ENCODE measurements around the gene SYPL1. TPM values are rescaled to one million over a fixed set of nuclear protein-coding genes. Genes with fewer than 3 reads are reported as not detected.

The SYPL1 gene
- total RNA-seq, 2 donors from 2014 or later, result 68.5 to 89.1 TPM

DNA sequence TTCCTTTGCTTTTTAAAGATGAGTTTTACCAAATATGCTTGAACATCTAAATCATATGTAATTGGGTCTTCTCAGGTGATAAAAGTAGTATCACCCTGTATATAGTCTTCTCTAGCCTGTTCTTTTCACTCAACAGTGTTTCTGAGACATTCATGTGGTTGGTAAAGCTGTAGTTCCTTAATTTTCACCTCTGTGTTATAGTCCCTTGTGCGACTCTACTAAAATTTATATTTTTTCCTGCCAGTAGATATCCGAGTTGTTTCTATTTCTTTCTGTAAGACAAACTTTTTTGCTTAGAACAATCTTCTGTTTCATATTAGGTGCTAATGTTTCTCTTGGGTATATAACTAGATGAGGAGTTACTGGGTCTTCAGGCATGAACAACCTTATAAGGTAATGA, 35.6 kb downstream of the SYPL1 start:
- Histone ChIP-seq H3K27me3 (no peaks in the 10 kb centered on the region), H3K9me3 (no peaks in the 10 kb centered on the region), H3K27ac (no peak overlapping the region), H3K4me1 (peaks cover 0 to 53% of the 10 kb centered on the region in 2 donors), H3K4me3 (no peak overlapping the region), H3K36me3 (no peaks in the 10 kb centered on the region)
- TF ChIP-seq, protein P1, sequence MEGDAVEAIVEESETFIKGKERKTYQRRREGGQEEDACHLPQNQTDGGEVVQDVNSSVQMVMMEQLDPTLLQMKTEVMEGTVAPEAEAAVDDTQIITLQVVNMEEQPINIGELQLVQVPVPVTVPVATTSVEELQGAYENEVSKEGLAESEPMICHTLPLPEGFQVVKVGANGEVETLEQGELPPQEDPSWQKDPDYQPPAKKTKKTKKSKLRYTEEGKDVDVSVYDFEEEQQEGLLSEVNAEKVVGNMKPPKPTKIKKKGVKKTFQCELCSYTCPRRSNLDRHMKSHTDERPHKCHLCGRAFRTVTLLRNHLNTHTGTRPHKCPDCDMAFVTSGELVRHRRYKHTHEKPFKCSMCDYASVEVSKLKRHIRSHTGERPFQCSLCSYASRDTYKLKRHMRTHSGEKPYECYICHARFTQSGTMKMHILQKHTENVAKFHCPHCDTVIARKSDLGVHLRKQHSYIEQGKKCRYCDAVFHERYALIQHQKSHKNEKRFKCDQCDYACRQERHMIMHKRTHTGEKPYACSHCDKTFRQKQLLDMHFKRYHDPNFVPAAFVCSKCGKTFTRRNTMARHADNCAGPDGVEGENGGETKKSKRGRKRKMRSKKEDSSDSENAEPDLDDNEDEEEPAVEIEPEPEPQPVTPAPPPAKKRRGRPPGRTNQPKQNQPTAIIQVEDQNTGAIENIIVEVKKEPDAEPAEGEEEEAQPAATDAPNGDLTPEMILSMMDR (IDR thresholded peaks at IDR 0.05), result no peak
- no peak for DNase-seq (ENCODE audit: low spot score)

DNA sequence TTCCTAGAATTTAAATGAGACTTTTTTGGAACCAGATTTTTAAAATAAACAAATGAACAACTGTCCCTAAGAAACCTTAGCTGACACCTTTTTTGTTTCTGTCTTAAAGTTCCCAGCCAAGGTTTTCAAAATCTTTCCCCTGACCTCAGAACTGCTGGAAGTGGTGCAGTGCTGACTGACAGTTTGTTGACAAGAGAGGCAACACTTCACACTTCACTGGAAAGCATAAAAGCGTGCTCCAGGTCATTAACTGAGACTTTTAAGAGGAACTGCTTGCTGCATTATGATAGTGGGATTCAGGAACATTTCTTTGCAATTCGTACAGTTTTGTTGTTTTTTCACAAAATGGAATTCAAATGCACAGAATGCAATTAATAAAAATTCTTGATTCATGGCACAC, 36.2 kb downstream of the SYPL1 start:
- no peak for DNase-seq (ENCODE audit: low spot score)
- no peaks in the 10 kb centered on the region for H3K9me3 ChIP-seq
- H3K4me1 ChIP-seq, result peaks cover 0 to 59% of the 10 kb centered on the region in 2 donors
- H3K27me3 ChIP-seq, result no peaks in the 10 kb centered on the region
- no peak overlapping the region for H3K4me3 ChIP-seq
- TF ChIP-seq, protein P1 (IDR thresholded peaks at IDR 0.05), result no peak
- no peaks in the 10 kb centered on the region for H3K36me3 ChIP-seq
- no peak overlapping the region for H3K27ac ChIP-seq

DNA sequence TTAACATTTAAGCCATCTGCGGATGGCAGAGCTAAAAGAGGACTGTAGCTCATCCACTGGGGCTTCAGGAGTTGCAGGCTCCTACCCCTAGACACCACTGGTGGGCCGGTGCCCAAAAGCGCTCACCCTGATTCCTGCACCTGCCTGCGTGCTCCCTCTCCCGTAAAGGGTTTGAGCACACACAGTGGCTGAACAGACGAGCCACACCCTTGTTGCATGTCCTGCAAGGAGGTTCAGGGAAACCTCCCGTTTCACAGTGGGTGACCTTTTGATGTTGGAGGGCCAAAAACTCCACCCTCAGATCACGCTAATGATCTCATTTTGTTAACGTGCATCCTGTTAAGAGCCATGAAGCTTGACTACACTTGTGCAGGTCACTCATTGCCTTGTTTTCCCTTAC, 37.9 kb downstream of the SYPL1 start:
- Histone ChIP-seq H3K4me3 (no peak overlapping the region), H3K9me3 (no peaks in the 10 kb centered on the region), H3K27ac (no peak overlapping the region), H3K4me1 (peaks cover 0 to 63% of the 10 kb centered on the region in 2 donors), H3K36me3 (no peaks in the 10 kb centered on the region), H3K27me3 (no peaks in the 10 kb centered on the region)
- DNase-seq (ENCODE audit: low spot score), result no peak
- TF ChIP-seq, protein P1 (IDR thresholded peaks at IDR 0.05), result no peak

DNA sequence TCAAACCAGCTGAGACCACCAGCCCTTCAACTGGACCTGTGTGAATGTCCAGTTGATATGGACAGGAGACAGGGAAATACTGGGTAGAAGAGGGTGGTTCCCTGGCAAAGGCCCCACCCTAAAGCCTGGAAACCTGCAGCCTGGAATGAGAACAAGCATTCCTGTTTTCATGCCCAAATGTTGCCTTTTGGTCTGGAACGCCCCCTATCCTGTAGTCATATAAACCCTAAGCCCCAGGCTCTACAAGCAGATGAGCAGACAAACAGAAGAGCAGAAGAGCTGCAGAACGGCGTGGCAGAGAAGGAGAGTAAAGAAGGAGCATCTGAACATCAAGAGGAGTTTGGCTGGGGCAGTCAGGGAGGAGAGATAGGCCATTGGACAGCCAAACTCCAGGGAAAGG, 38.4 kb downstream of the SYPL1 start:
- Histone ChIP-seq H3K27me3 (no peaks in the 10 kb centered on the region), H3K4me1 (peaks cover 0 to 69% of the 10 kb centered on the region in 2 donors), H3K36me3 (no peaks in the 10 kb centered on the region), H3K9me3 (no peaks in the 10 kb centered on the region), H3K27ac (no peak overlapping the region), H3K4me3 (no peak overlapping the region)
- TF ChIP-seq, protein P1 (IDR thresholded peaks at IDR 0.05), result no peak
- DNase-seq (ENCODE audit: low spot score), result no peak

DNA sequence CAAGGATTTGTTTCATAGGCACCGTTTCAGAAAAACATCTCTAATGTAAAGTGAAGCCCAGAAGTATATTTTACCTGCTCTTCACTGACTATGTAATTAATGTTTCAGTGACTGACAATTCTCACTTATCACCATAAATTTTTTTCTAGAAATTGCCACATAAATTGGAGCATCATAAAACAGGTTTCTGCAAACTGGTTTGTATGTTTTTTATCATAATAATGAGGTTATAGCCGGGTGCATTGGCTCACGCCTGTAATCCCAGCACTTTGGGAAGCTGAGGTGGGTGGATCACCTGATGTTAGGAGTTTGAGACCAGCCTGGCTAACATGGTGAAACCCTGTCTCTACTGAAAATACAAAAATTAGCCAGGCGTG, 39.4 kb downstream of the SYPL1 start:
- DNase-seq (ENCODE audit: low spot score), result no peak
- H3K27me3 ChIP-seq, result no peaks in the 10 kb centered on the region
- no peaks in the 10 kb centered on the region for H3K9me3 ChIP-seq
- TF ChIP-seq, protein P1 (IDR thresholded peaks at IDR 0.05), result no peak
- H3K4me3 ChIP-seq, result no peak overlapping the region
- H3K36me3 ChIP-seq, result no peaks in the 10 kb centered on the region
- H3K4me1 ChIP-seq, result peaks cover 0 to 72% of the 10 kb centered on the region in 2 donors
- peak overlapping the region; percentile 19 to 55 for H3K27ac ChIP-seq

DNA sequence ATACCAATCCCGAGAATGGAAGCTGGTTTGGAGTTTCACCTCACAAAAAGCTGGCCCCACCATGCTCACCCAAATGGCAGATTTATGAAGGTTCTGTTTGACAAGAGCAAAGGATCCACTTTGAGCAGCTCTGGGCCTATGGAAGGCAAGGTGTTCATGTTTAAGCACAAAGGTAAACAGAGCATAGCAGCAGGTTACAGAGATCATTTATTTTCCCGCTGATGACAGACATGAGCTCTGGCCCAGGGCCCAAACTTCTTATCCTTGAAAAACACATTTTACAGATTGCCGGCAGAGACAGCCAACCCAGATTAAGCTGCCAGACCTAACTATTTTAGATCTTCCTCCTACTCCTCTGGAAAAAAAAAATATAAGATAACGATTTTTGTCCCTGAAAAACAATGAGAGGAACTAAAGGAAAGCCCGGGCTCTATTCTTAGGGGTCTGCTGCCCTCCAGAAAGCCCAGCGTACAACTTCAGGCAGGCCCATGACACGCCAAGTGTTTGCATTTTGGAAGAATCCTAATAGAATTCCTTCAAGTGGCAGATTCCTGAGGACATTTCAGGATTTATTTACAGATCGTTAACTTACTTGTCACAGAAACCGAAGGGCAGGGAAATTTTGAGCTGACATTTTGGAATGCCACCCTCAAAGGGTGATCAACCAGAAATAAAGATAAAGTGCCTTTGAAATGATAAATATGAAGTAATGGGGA, 40.0 kb downstream of the SYPL1 start:
- no peaks in the 10 kb centered on the region for H3K9me3 ChIP-seq
- DNase-seq (ENCODE audit: low spot score), result no peak
- TF ChIP-seq, protein P1 (IDR thresholded peaks at IDR 0.05), result no peak
- H3K4me3 ChIP-seq, result no peak overlapping the region
- H3K27me3 ChIP-seq, result no peaks in the 10 kb centered on the region
- peak overlapping the region; percentile 19 to 55 for H3K27ac ChIP-seq
- H3K4me1 ChIP-seq, result peaks cover 0 to 72% of the 10 kb centered on the region in 2 donors
- no peaks in the 10 kb centered on the region for H3K36me3 ChIP-seq

Measured in right atrium auricular region (tissue), 2 donors.